HTR-8/SVneo (cell line): ENCODE results near the gene TRANK1.

Experiments
- DNase-seq: peaks from one replicate; pipeline ENCODE4 v3.0.0; 2011; ENCODE audit warnings: low spot score, mixed read lengths; ENCODE audit not compliant: insufficient read length
- FAIRE-seq: peaks from 2 replicates; lab custom pipeline; 2011; peaks lifted over from hg19 to GRCh38; lab: Jason Lieb, UNC

TRANK1 gene

DNA sequence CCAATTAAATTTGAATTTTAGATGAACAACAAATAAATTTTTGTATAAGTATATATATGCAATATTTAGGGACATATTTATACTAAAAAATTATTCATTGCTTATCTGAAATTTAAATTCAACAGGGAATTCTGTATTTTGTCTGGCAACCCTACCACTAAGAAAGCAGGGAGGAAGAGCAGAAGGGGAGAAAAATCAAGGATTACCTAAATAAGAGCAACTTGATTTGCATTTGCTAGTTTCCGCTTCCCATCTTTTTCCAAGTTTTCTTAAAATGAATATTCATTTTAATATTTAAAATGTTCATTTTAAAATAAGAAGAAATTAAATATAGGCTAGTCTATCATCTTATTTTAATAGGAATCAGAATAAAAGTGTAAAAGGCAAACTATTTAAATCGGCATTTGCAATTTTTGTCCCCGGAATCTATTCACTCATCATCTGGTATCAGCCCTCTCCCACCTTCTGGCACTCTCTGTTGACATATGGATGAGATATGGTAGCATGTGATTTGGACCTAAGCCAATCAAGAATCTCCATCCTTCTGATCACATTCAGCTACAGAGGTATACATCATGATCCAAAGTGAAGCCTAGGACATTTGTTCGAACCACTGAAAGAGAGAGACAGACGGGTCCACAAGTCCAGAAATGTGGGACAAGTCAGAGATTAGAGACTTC, 82.6 kb downstream of the TRANK1 start:
- FAIRE-seq (no peak), DNase-seq (no peak)

DNA sequence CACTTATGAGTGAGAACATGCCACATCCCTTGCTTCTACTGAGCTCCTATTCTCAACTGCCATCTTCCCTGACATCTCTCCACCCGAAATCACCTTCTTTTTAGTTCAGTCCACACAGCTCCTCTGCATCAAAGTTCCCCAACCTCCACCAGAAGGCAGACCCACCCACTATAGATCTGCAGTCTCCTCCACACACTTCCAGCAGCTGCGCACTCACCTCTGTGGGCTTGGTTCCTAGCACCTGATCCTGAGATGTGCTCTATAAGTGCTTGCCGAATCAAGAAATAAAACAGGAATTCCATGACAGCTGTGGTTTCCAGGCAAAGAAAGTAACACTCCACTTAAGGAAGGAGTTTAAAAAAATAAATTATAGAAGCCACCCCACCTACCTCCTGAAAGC, 85.4 kb downstream of the TRANK1 start:
- DNase-seq (no peak), FAIRE-seq (no peak)

DNA sequence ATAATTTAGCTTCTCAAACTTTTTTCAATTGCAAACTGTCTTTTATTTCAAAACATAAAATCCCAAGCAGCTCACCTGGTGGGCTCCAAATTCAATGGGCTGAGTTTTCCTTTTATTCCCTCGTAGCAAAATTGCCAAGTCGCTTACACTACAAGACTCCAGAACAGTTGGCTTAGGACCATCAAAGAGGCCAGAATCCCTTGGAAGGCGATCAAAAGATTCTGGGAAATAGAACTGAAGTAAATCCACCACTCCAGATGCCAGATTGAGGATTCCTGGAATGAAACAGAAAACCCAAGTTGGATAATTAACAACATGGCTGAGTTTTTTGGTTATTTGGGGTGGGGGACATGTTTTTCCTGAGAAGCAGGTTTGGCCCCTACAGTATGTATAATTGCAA, 92.8 kb downstream of the TRANK1 start:
- no peak for FAIRE-seq

DNA sequence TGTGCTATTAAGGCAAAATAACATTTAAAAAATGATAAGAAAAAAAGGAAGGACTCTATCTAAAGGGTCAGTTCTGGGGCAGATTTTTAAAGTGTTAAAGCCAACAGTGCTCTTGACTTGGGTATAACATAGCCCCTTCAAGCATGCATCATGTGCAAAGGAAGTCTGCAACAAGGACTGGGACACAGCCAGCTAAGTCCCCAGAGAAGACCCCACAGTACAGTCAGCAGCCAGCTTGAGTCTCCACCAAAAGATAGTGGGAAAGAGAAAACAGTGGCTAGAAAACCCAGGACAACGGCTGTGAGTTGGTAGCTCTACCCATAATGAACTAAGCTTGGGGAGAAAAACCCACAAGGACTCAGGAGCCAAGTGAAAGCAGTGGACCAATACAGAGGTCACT, 94.1 kb downstream of the TRANK1 start:
- DNase-seq (no peak), FAIRE-seq (no peak)

More for the DNA sequence above, 92.8 kb downstream of the TRANK1 start:
- DNase-seq, result no peak

DNA sequence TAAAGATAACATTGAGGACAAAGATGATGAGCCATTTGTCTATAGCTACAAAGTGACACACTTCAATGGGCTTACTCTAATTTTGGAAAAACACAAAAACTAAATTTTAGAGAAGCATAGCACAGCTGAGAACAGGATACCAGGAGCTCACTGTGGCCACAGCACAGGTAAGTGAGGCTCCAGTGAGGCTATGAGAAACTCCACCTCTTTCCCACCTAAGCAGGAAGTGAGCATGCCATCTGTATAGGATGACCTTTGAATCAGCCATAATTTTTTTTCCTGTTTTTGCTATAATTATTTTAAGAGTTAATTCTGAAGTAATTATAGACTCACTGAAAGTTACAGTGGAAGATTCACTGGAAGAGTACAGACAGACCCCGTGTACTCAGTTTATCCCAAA, 98.4 kb downstream of the TRANK1 start:
- FAIRE-seq, result no peak

DNA sequence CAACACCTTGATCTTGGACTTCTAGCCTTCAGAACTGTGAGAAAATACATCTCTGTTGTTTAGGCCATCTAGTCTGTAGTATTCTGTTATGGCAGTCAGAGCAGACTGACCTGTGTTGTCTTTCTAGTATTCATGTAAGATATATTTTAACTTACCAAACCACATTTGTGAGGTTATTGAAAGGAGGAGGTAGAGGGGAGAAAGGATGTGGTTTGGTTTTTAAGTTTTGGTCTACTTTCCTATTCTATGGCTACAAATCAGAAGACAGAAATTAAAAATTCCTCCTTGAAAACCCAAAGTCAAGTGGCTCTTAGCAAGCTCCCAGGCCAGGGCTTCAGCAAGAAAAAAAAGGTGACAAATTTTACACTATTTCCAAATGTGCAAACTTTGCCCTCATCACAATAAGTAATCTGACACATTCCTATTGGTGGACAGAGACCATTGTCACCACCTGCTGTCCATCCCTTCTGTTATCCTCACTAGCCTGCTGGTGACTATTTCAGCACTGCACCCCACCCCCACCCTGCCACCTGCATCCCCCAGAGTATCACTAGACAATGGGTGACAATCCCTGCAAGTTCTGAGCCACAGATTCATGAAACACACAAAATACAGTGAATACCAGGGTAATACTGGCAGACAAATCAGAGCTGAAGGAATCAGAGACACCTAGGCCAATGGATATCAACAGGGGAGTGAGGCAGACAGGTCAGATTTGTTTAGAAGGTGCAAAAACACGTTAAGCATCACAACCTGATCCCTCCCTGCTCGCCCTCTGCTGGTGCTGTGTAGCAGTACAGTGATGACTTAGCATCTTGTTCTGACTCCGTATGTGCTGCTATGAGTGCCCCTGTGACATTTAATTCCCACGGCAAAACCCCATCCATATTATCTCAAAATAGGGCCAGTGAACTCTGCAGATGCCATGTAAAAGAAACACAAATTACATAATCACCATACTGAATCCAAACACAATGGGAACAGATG, 101.5 kb downstream of the TRANK1 start:
- DNase-seq (peak; percentile 12), FAIRE-seq (peak; percentile 76)

More for the DNA sequence above, 98.4 kb downstream of the TRANK1 start:
- DNase-seq, result no peak

DNA sequence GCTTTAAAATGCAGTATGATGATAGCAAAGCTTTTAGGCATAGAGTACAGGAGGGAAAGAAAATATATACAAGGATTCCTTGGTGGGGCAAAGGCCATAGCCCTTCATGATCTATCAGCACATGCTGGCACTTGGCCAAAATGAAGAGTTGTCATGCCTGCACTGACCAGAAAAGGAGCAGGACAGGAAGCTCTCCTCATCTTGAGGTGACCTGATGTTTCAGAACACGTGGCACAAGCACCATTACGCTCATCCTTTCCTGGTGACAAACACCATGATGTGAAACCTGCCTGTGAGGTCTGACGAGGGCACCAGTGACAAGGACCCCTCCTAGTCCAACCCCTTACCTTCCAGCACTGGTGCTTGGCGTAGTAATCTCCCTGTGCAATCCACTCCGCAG, 102.6 kb downstream of the TRANK1 start:
- FAIRE-seq, result no peak
- no peak for DNase-seq

DNA sequence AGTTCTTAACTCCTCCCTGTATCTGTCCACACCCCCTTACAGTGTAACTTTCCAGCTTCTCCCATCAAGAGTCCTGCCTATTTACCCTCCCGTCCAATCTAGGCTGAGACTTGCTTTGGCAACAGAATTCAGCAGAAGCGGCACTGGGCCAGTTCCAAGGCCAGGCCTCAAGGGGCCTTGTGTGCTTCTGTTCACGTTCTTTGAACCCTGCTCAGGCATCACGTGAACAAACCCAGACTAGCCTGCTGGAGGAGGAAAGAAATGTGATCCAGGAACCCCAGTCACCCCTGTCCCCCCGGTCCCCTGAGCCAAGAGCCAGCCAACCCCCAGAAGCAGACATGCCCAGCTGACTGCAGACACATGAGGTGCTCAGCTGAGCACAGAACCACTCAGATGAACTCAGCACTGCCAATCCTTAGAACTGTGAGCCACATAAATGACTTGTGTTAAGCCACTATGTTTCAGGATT, 104.4 kb downstream of the TRANK1 start:
- DNase-seq (no peak), FAIRE-seq (no peak)

DNA sequence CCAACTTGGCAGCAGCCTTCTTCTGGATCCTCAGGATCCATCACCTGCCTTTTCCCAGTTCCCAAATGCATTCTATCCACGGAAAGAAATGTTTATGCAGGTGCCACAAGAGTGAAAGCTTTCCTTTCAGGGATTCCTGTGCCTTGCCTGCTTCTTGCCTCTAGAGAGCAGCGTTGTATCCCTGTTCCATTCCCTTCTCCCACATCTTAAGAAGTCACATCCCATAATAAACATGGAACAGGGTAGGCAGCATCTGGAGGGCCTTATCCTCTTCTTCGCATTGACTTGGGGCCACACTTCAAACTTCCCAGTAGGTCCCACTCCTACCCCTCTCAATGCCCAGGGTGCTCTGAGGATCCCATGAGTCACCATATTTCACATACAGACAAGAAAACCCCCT, 107.8 kb downstream of the TRANK1 start:
- FAIRE-seq (no peak), DNase-seq (no peak)

DNA sequence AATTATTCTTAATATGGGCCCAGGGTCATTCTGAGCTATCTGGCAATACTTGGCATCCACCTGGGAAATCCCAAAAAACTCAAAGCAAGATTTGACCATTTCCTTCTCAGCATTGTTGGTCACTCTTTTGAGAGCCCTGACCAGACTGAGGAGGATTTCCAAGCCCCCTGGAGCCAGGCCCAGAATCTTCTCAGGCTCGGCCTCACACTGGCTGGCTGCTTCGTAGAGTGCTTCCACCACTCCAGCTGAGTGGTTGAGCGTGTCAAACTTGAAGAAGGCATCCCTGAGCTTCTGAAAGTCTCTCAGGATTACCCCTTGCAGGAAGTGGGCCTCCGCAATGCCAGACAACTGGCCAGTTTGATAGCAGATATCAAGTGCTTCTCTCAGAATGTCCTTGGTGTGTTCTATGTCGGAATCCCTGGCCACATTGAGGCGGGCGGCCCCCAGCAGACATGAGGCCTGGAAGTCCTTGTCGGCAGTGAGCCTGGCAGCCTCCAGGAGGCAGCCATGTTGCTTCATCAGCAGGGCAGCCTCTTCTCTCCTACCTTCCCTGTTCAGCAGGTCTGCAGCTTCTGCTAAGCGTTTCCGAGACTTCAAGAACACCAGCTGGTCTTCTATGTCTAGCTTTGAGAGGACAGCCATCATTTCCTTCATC, 111.6 kb downstream of the TRANK1 start:
- FAIRE-seq, result no peak

DNA sequence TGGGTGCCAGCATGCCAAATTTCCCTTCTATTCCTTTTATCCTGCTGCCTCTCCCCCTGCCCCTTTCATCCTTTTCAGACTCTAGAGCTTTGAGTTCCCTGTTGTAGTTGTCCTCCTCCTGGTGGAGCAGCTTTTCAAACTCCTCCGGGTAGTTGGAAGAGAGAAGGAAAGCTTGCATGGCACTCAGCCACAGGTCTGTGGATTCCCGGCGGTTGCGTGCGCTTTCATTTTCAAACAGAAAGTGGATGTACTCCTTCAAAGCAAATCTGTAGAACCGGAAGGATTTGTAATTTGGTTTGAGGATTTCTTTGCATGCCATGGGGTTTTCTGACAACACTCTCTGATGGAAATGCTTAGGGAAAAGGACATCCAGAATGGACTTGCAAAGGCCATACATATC, 112.4 kb downstream of the TRANK1 start:
- DNase-seq (no peak), FAIRE-seq (no peak)

More for the DNA sequence above, 111.6 kb downstream of the TRANK1 start:
- DNase-seq, result no peak

DNA sequence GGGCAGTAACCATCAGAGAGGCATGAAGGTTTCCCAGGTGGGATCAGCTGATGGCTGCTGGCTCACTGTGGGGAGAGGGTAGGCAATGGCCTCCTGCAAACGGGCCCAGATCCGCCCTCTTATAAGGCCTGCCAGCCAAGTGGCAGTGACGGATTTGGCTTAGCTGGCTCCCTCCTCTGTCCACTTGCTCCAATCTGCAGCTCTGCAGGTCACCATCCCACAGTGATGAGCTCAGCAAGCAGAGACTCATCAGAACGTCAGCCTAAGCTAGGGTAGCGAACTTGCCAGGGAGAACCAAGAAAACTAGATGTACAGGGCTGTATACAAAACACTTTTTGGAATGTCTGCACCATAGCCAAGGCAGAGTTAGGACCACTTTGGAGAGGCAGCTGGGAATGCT, 117.7 kb downstream of the TRANK1 start:
- DNase-seq, result no peak
- no peak for FAIRE-seq

DNA sequence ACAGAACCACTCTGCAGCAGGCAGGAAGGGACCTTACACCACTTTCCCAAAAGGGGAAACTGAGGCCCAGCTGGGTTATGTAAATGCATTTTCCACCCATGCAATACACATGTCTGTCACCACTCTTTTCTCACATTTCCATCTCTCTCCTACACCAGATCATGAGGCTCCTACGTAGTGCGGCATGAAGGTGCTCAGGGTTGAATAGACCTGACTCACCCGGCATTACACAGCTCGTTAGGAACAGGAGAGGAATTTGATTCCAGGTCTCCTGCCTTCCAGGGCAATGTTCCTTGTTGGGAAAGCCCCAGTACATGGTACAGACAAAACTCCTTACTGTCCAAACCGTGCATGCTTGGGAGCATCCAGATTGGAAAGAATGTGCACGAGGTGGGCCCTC, 118.6 kb downstream of the TRANK1 start:
- FAIRE-seq (no peak), DNase-seq (no peak)

DNA sequence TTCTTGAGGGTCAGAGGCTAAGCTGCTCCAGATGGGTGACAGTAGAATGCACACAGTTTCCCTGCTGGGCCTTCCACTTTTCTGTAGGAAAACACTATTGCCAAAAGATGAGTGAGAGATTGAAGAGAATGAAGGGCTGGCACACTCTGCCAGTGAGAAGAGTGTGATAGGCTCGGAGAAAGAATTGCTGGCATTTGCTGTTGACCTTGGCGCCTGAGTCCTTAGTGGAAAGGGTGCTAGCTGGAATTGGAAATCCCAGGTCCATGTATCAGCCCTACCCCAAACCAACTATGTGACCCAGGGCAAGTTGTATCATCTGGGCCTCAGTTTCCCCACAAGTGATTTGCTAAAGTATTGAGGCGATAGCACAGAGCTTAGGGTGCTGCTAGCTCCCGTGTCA, 120.4 kb downstream of the TRANK1 start:
- DNase-seq, result no peak
- no peak for FAIRE-seq

DNA sequence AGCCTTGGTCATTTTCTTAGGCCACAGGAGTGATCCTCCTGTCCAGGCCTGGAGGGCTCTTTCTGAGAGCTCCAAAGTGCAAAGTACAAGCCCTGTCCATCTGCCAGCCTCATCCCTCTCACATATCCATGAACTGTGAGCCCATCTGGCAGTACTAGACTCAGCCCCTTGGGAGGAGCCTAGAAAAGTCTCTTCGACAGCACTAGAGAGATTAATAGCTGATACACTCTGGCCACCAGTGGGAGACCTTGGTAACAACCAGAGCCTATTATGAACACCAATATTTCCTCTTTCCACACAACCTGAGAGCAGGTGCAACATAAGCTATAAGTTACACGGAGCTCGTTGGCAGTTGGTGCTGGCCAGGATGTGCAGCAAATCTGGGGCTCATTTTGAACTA, 121.0 kb downstream of the TRANK1 start:
- no peak for DNase-seq
- FAIRE-seq, result no peak

DNA sequence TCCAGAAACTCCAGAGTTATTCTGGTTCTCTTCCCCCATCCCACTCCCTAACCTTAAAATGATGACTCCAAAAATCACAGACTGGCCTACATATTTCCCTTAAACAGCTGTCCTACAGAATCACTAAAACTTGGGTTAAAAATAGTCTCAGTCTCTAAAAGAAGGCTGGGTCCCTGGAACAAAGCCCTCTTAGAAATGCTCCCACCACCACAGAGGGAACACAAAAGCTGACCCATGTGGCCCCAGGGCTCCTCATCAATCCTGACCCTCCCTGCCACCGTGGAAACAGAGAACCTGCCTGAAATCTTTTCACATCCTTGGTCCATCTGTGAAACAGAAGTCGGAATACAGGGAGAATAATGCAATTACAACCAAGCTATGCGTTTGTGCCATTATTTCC, 124.8 kb downstream of the TRANK1 start:
- DNase-seq, result no peak
- no peak for FAIRE-seq

DNA sequence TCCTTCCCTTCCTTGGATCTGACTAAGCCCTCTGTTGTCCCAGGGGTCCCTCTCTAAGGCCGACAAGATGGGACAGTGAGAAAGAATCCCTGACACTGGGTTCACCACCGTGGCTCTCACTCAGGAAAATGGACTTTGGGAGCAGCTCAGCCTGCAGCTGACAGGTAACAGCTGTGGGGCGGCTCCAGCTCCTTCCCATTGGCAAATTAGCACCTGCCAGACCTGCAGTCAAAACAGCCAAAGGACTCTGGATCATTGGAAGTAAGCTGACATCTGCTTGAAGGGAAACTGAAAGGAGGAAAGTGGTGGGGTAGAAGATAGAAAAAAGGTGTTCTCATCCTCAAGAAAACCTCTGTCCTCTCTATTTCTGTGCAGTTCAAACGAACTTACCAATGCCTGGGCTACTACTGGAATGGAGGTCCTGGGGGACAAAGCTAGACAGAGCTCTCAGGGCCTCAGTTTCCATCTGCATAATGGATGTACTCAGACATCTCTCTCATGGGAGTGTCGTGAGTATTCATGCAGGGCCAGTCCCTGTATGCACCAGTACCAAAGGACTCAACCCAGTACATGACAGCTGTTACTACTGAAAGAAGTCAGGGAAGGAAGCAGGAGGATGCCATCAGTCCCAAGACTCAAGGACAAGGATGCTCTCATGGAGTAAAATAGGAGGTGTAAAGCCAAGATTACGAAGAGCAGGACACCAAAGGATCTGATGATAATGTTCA, 126.9 kb downstream of the TRANK1 start:
- DNase-seq, result no peak

DNA sequence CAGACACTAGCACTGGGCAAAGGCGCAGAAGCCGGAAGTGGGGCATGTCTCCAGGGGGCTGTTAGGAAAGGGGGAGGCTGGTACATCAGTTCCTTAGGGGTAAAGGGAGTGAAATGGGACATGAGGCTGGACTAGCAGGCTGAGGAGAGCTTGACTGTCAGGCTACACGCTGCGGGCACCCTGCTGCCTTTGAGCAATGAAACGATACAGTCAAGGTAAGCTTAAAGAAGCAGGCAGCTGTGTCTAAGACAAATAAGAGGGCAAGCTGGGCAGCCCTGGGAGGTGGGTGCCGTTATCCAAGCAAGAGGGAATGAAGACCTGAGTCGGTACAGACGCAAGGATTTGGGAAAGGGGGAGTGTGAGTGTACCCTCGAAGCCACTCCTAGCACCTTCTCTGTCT, 129.5 kb downstream of the TRANK1 start:
- FAIRE-seq (no peak), DNase-seq (no peak)

More for the DNA sequence above, 126.9 kb downstream of the TRANK1 start:
- no peak for FAIRE-seq

DNA sequence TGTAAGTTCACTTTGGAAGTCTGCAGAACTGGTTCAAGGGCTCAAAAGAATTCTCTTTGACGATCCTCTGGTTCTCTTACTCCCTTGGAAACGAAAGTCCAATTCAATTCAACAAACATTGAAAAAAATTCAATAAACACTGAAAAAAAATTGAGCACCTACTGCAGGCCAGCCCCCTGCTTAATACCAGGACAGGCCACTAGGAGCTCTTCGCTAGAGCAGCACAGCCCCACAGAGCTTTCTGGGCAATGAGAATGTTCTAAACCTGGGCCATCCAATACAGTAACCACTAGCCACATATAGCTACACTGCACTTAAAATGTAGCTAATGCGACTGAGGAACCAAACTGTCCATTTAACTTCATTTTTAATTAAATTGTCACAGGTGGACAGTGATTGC, 130.1 kb downstream of the TRANK1 start:
- no peak for DNase-seq
- no peak for FAIRE-seq

DNA sequence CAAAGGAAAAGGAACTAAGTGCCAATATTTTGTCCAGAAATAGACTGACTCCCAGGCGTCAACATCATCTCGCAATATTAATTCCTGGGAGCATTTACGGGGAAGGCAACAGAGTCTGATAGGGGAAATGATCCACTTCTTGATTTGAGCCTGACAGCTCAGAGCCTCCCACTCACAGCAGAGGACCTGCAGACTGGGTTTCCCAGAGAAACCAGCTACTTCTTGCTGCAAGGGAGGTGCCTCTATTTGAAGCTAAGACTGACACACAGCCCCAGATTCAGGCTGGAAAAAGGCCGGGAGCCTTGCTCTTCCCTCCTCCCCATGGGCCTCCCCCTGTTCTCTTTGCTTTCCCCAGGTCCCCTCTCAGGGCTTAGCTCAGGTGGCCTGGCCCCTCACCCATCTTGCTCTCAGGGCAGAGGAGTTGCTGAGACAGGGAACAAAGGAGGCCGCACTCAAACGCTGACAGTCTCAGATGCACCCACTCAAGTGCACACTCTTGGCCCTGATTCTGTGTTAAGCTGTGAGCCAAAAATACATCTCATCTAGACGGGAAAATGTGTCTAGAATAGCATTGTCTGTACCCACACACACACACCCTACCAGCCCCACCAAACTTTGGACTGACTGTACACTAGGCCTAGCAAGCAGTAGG, 130.7 kb downstream of the TRANK1 start:
- FAIRE-seq (no peak), DNase-seq (no peak)
